Naive thymus-derived CD8-positive, alpha-beta T cell (primary cell): ENCODE results near the gene SMIM22. TPM values are rescaled to one million over a fixed set of nuclear protein-coding genes. Genes with fewer than 3 reads are reported as not detected.

Experiments
- ATAC-seq, 2 donors: fragments of 150-1000 bp; cut with Tn5 transposase in 1 of 2; sonication (Bioruptor Pico), chemical (Tn5 transposase) in 1 of 2; 1 replicate in 1 of 2; 2 replicates in 1 of 2; pipeline ENCODE4 v1.10.0; 2021; ENCODE audit warnings: mild to moderate bottlenecking in 2 of 2, moderate library complexity in 2 of 2
- POLR2A ChIA-PET: fragments of 350-600 bp; sonication (Branson Sonifier 250); formaldehyde crosslinking; loops from one replicate; lab custom pipeline; 2021; ENCODE audit warnings: antibody characterized with exemption; lab: Charles Lee
- DNase-seq, 10 donors: peaks; one replicate each; pipeline versions ENCODE4 v3.0.0 to v3.0.0-alpha.2; 2020 to 2022
- H3K27ac Mint-ChIP-seq, 10 donors: one replicate each; pipeline ENCODE4 v1.8.0; 2020 to 2022; ENCODE audit warnings: mild to moderate bottlenecking in 10 of 10, mixed read lengths in 10 of 10, moderate library complexity in 4 of 10, inconsistent platforms in 1 of 10
- H3K27me3 Mint-ChIP-seq, 5 donors: one replicate each; pipeline ENCODE4 v1.8.0; 2021 to 2022; ENCODE audit warnings: mixed read lengths in 5 of 5
- H3K36me3 Mint-ChIP-seq, 3 donors: one replicate each; pipeline ENCODE4 v1.8.0; 2020 to 2022; ENCODE audit warnings: mixed read lengths in 3 of 3, mild to moderate bottlenecking in 2 of 3, inconsistent platforms in 1 of 3
- H3K4me1 Mint-ChIP-seq, 4 donors: one replicate each; pipeline ENCODE4 v1.8.0; 2021 to 2022; ENCODE audit warnings: mixed read lengths in 4 of 4
- H3K4me3 Mint-ChIP-seq, 10 donors: one replicate each; pipeline ENCODE4 v1.8.0; 2020 to 2022; ENCODE audit warnings: mild to moderate bottlenecking in 10 of 10, mixed read lengths in 10 of 10, moderate library complexity in 6 of 10, inconsistent platforms in 1 of 10
- H3K9me3 Mint-ChIP-seq, 9 donors: one replicate each; pipeline ENCODE4 v1.8.0; 2020 to 2022; ENCODE audit warnings: mixed read lengths in 9 of 9, mild to moderate bottlenecking in 3 of 9, inconsistent platforms in 1 of 9, moderate library complexity in 1 of 9
- polyA plus RNA-seq, 3 donors: library from polyadenylated mRNA; unstranded; fragments of 300-500 nt; fragmentation: Illumina TruSeq; gene quantifications; one replicate each; pipeline ENCODE4 v1.2.3, GENCODE V29; 2021
- total RNA-seq, 8 experiments: library from RNA in 2 of 8; stranded (reverse) in 2 of 8; gene quantifications; one replicate each; pipeline ENCODE4 v1.2.3 and lab custom pipeline; 2021 to 2026

The SMIM22 gene
- total and polyA plus RNA-seq, 5 experiments from 2014 or later = not detected

DNA sequence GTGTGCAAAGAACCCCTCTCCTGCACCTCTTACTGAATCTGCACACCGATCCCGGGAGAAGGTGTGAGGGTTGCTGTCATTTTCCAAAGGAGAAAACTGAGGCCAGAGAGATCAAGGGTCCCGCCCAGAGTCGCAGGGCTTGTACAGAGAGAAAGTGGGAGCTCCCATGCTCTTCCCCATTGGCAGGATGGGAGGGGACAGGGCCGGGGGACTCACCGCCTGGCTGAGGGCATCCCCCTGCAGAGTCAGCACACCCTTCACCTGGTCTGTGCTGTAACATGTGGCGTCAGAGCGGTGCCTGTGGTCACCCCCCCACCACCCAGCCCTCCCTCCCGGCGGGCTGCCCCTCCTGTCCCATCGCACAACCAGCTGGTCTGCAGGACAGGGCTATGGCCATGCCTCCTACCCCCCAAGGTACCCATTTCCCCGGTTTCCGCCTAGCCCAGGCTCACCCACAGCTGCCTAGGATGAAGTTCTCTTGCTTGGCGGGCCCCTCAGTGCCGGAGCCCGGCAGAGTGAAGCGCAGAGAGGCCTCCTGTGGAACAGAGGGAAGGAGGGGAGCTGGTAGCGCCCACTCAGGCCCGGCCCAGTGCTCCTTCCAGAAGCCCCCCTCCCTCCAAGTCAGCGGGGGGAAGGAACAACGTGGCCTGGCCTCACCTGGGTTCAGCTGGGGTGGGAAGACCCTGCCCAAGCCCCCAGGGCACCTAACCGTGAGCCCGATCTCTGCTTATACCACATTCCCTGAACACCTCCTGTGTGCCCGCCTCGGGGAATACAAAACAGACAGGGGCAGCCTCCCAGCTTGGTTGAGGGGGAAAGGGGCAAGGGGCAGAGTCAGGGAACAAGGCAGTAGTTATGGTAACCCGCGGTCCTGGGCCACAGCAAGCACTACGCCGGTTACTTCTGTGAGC is 6.1 kb downstream of the SMIM22 start:
- POLR2A ChIA-PET = interaction anchor here (0.6 to 2.9 kb wide), 10 partner anchors 11 to 544 kb away, joined by 3 to 25 read pairs (median 4); partner anchors contain the start of genes ANKS3, DNAAF8, GLYR1 and UBN1
- DNase-seq (no peak), ATAC-seq (no peak)
- peaks cover 7 to 22% (median 13%) of the 10 kb centered on the region in 4 donors for H3K4me1 Mint-ChIP-seq
- peak overlapping the region; percentile 79 to 91 (median 86) for H3K4me3 Mint-ChIP-seq
- no peaks in the 10 kb centered on the region for H3K9me3 Mint-ChIP-seq
- H3K27me3 Mint-ChIP-seq = no peaks in the 10 kb centered on the region
- H3K36me3 Mint-ChIP-seq = peaks cover 0 to 21% (median 5%) of the 10 kb centered on the region in 3 donors
- peak overlapping the region; percentile 56 to 95 (median 92) for H3K27ac Mint-ChIP-seq

DNA sequence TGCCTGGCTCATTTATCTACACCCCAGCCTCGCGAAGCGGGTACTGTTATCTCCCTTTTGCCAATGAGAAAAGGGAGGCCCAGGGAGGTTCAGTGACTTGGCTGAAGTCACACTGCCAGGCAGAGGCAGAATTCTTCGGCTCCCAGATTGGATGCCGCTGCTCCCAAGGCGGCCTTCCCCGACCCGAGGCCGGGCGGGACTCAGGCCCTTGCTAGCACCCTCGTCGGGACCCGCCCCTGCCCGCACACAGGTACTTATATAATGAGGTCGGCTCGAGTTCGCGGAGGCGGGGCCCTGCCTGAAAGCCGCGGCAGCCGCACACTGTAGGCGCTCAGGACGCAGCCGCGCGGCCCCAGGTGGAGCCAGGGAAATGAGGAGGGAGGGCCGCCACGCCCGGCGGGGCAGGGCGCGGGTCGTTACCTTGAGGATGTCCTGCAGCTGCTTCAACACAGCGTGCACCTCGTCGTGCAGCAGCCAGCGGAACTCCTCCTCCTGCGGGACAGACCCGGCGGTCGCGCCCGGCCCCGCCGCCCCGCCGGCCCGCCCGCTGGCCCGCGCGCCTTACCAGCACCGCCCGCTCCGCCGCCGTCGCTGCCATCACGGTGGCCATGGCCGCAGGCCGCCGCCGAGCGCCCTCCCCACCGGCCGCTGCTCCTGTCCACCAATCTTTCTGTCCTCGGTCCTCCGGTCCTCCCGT is 6.9 kb downstream of the SMIM22 start, which contains the start of gene ROGDI:
Gene ROGDI, minus strand, starts transcription at position 672 of the 697 bp plus-strand sequence. Its CDS starts 62 bp downstream, at position 610.
- Mint-ChIP-seq H3K4me1 (peaks cover 7 to 22% (median 13%) of the 10 kb centered on the region in 4 donors), H3K27ac (peak within 1 kb of the TSS; percentile 58 to 95 (median 92)), H3K9me3 (no peaks in the 10 kb centered on the region), H3K27me3 (no peaks in the 10 kb centered on the region), H3K36me3 (peaks cover 0 to 25% (median 5%) of the 10 kb centered on the region in 3 donors), H3K4me3 (peak within 1 kb of the TSS; percentile 80 to 91 (median 86))
- ATAC-seq (peak; percentile 73 to 75), DNase-seq (peak in 9 of 10 donors; percentile 67 to 93 (median 85))
- POLR2A ChIA-PET = interaction anchor here (0.6 to 2.9 kb wide), 15 partner anchors 10 to 545 kb away, joined by 3 to 25 read pairs (median 4); partner anchors contain the start of genes ANKS3, DNAAF8, GLYR1 and NUDT16L1

DNA sequence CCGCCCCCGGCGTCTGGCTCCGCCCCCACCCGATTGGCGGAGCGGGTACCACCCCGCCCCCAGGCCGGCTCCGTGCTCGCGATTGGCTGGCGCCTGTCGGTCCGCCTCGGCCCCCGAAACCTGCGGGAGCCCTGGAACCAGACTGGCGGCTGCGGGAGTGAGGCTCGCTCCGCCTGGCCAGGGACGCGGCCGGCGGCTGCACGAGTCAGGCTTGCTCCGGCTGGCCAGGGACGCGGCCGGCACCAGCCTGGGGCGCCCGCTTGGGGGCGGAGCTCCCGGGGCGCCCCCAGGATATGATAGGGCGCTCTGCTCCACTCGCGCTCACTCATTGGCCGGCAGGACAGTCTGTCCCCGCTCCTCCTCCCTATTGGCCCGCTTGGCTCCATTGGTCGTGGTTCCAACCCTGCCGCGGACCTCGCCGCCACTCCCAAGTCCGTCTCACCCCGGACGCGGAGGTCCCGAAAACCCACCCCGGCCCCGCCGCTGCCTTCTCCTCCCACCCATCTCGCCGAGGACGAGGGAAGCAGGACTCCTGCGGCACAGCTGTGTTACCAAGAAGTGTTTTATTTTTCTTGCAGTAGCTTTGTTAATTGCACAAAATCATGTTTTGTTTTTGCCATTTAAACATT is 7.6 kb downstream of the SMIM22 start:
- Mint-ChIP-seq H3K4me1 (peaks cover 7 to 22% (median 13%) of the 10 kb centered on the region in 4 donors), H3K36me3 (peaks cover 0 to 31% (median 4%) of the 10 kb centered on the region in 3 donors), H3K27ac (peak overlapping the region in 8 of 10 donors; percentile 58 to 95 (median 86)), H3K27me3 (no peaks in the 10 kb centered on the region), H3K4me3 (peak overlapping the region; percentile 80 to 91 (median 86)), H3K9me3 (no peaks in the 10 kb centered on the region)
- ATAC-seq (peak; percentile 83 to 87), DNase-seq (peak; percentile 76 to 99 (median 89))
- POLR2A ChIA-PET = interaction anchor here (0.7 to 2.9 kb wide), 16 partner anchors 8 to 531 kb away, joined by 3 to 25 read pairs (median 4); partner anchors contain the start of genes ANKS3, DNAAF8, GLYR1 and NUDT16L1

DNA sequence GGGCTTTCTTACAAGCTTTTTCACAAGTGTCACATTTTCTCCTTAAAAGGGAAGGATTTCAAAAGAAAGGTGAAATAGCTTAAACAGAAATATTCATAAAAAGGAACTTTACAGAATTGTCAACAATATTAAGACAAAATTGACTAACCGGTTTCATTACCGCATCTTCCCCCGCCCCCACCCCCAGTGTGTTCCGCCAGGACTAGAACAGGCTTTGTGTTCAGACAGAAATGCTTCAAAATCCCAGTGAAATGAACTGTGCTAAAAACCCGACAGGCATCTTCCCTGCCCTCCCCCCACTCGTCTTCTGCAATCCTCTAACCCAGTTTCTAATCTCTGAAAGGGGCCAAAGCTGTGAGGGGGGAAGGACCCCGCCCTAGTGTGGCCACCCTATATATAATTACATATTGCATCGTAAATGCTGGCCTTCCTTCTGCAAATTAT is 8.3 kb downstream of the SMIM22 start:
- H3K36me3 Mint-ChIP-seq = peaks cover 0 to 37% (median 4%) of the 10 kb centered on the region in 3 donors
- H3K9me3 Mint-ChIP-seq = no peaks in the 10 kb centered on the region
- peaks cover 7 to 22% (median 13%) of the 10 kb centered on the region in 4 donors for H3K4me1 Mint-ChIP-seq
- H3K27me3 Mint-ChIP-seq = no peaks in the 10 kb centered on the region
- DNase-seq (no peak), ATAC-seq (no peak)
- peak overlapping the region in 6 of 10 donors; percentile 19 to 90 (median 86) for H3K27ac Mint-ChIP-seq
- peak overlapping the region; percentile 80 to 91 (median 86) for H3K4me3 Mint-ChIP-seq
- POLR2A ChIA-PET = interaction anchor here (0.7 to 2.9 kb wide), 9 partner anchors 9 to 384 kb away, joined by 3 to 25 read pairs (median 7); partner anchors contain the start of genes ANKS3, DNAAF8, GLYR1 and NUDT16L1

DNA sequence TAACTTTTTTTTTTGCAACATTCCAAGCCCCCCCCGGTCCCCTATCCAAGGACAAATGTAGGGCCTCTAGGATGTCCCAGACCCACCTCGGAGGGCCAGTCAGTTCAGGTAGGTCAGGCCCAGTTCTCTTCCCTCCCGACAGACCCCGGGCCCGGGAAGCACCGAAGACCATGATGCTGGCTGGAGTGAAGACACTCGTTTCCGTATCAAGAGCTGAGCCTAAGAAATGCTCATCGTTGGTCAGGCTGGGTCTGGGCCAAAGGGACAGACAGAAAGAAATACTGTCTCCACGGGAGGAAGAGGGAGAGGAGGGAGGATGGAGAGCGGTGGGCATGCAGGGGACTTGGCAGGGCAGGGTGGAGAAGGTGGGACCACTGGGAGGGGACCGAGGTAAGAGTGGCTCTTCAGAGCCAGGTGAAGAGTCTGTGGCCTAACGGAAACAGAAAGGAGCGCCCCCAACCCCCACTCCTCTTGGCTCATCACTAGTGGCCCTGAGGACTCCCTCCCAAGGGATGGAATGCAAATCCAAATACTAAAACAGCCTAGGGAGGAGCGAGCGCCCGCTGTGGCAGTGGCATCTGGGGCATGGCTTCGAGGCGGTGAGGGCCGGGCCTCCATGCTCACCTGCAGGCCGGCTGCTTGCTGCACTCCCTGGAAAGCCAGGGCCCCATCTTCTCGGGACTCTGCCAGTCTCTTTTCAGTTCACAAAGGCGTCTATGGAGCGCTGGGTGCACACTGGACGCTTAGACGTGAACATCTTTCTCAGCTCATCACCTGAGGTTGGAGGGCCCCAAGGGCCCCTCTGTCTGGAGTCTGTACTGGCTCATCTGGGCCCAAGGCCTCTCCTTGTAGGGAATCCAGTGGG is 9.0 kb downstream of the SMIM22 start:
- Mint-ChIP-seq H3K9me3 (no peaks in the 10 kb centered on the region), H3K36me3 (peaks cover 0 to 39% (median 0%) of the 10 kb centered on the region in 3 donors), H3K4me3 (peak overlapping the region in 8 of 10 donors; percentile 14 to 87 (median 74)), H3K27me3 (no peaks in the 10 kb centered on the region), H3K27ac (peak overlapping the region in 4 of 10 donors; percentile 29 to 67 (median 56)), H3K4me1 (peaks cover 7 to 22% (median 13%) of the 10 kb centered on the region in 4 donors)
- POLR2A ChIA-PET = interaction anchor here (1.6 to 2.9 kb wide), 3 partner anchors 38 to 111 kb away, joined by 9 to 25 read pairs (median 9); partner anchors contain the start of genes ANKS3, DNAAF8, NUDT16L1 and ZNF500
- DNase-seq = no peak
- no peak for ATAC-seq

DNA sequence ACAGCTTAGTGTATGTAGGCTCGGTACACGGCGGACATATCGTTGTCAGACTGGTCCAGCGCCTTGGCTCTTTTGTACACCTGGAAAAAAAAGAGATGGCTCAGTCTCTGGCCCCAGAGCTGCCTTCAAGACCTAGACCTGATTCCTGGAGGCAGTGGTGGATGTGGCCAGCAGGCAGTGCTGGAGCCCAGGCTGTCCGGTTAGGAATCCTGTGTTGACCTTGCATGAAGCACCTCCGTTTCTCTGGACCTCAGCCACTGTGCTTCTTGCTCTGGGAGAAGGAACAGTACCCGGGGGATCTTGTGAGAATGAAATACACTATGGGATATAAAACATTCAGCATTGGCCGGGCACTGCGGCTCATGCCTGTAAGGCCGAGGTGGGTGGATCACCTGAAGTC is 10.1 kb downstream of the SMIM22 start:
- ATAC-seq = no peak
- H3K36me3 Mint-ChIP-seq = peaks cover 0 to 48% (median 4%) of the 10 kb centered on the region in 3 donors
- peaks cover 6 to 22% (median 12%) of the 10 kb centered on the region in 4 donors for H3K4me1 Mint-ChIP-seq
- no peak for DNase-seq
- no peaks in the 10 kb centered on the region for H3K27me3 Mint-ChIP-seq
- POLR2A ChIA-PET = no interaction called here
- peak overlapping the region in 1 of 10 donors; percentile 43 for H3K27ac Mint-ChIP-seq
- no peaks in the 10 kb centered on the region for H3K9me3 Mint-ChIP-seq
- peak overlapping the region in 2 of 10 donors; percentile 3 to 26 for H3K4me3 Mint-ChIP-seq

DNA sequence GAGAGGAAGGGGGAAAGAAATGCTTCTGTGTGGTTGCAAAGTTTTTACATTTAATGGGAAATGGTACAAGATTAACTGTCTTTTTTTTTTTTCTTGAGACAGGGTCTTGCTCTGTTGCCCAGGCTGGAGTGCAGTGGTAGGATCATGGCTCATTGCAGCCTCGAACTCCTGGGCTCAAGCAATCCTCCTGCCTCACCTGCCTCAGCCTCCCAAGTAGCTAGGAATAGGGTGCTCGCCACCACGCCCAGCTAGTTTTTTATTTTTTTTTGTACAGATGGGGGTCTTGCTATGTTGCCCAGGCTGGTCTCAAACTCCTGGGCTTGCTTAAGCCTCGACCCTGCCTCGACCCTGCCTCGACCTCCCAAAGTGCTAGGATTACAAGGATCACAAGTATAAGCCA is 11.1 kb downstream of the SMIM22 start:
- Mint-ChIP-seq H3K9me3 (no peaks in the 10 kb centered on the region), H3K27me3 (no peaks in the 10 kb centered on the region), H3K36me3 (peaks cover 0 to 58% (median 6%) of the 10 kb centered on the region in 3 donors), H3K4me1 (peaks cover 0 to 15% (median 7%) of the 10 kb centered on the region in 4 donors), H3K27ac (peak overlapping the region in 1 of 10 donors; percentile 15), H3K4me3 (no peak overlapping the region)
- DNase-seq (no peak), ATAC-seq (no peak)
- POLR2A ChIA-PET = no interaction called here

DNA sequence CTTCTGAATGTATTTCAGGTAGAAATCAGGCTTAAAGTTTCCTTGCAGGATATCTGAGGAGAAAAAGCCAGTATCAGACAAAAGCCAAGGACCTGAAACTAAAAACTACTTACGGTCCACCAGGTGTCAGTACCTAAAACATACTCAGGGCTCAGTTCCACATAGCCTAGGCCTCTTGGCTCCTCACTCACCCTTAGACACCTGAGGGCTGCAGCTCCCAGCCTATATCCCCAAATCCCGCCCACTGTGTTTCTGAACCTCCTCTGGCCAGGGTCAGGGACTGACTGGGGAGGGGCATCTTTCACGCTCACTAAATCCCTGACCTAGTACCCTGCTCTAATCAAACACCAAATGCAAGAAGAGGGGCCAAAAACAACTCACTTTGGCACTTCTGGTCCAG is 16.1 kb downstream of the SMIM22 start:
- DNase-seq (peak in 1 of 10 donors; percentile 4), ATAC-seq (no peak)
- no peaks in the 10 kb centered on the region for H3K27me3 Mint-ChIP-seq
- peaks cover 0 to 84% (median 22%) of the 10 kb centered on the region in 3 donors for H3K36me3 Mint-ChIP-seq
- peak overlapping the region in 1 of 10 donors; percentile 40 for H3K27ac Mint-ChIP-seq
- POLR2A ChIA-PET = interaction anchor here (0.7 to 1.3 kb wide), 2 partner anchors 9 to 325 kb away, joined by 3 read pairs; partner anchors contain the start of gene ROGDI
- no peaks in the 10 kb centered on the region for H3K4me1 Mint-ChIP-seq
- no peak overlapping the region for H3K4me3 Mint-ChIP-seq
- H3K9me3 Mint-ChIP-seq = no peaks in the 10 kb centered on the region

DNA sequence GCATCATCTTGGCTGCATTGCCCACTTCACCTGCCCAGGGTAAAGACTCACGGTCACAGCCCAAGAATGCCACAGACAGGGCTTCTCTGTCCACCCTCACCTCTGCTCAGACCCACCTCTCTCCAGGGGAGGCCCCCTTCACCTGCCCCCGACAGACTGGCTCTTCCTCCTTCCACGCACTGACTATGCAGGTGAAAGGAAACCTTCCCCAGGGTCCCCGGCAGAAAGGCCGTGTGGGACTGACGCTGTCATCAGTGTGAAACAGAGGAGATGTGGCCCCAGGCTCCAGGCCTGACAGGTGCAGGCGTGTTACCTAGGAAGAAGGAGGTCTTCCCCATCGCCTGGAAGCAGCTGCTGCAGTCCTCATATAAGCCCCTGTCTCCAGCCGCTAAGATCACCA is 16.6 kb downstream of the SMIM22 start:
- no peak for ATAC-seq
- Mint-ChIP-seq H3K27me3 (no peaks in the 10 kb centered on the region), H3K4me3 (no peak overlapping the region), H3K9me3 (no peaks in the 10 kb centered on the region), H3K36me3 (peaks cover 0 to 86% (median 23%) of the 10 kb centered on the region in 3 donors), H3K27ac (peak overlapping the region in 2 of 10 donors; percentile 20 to 37), H3K4me1 (no peaks in the 10 kb centered on the region)
- DNase-seq = peak in 1 of 10 donors; percentile 58
- POLR2A ChIA-PET = interaction anchor here (0.7 to 1.3 kb wide), 2 partner anchors 10 to 32 kb away, joined by 3 read pairs; partner anchors contain the start of gene ROGDI

DNA sequence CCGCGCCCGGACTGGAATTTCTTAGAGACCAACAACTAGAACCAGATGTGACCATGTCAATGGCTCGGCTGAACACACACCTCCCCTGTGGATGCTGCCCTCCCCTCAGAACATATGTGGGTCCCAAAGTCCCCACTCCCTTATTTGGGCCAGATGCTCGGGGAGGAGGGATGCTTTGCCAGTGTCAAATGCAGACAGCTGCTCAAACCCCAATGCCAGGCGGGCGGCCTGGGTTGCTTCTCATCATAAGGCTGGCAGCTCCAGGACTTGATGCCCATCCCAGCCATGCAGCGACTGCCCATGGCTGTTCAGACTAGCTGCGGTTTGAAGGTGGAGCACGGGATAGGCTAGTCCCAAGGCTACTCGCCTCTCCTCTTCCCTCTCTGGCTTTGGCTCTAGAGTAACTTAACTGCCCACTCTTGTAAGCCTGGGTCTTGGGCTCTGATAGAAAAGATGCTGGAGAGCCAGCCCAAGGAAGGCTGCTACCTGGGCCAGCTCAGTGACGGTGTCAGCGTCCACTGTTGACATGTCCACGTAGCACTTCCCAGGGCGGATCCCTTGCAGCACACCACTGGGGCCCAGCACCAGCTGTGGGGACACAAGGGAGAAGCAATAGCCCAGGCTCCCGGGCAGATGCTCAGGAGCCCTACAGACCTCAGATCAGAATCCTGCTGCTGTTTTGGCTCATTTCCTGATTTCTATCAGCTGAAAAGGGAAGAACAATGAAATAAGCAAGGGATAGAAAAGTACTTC is 18.3 kb downstream of the SMIM22 start:
- H3K36me3 Mint-ChIP-seq = peaks cover 0 to 82% (median 26%) of the 10 kb centered on the region in 3 donors
- H3K4me1 Mint-ChIP-seq = no peaks in the 10 kb centered on the region
- peak overlapping the region in 1 of 10 donors; percentile 19 for H3K27ac Mint-ChIP-seq
- ATAC-seq (no peak), DNase-seq (peak in 1 of 10 donors; percentile 50)
- H3K27me3 Mint-ChIP-seq = no peaks in the 10 kb centered on the region
- no peak overlapping the region for H3K4me3 Mint-ChIP-seq
- POLR2A ChIA-PET = interaction anchor here (0.7 kb wide), 1 partner anchor 607 kb away, joined by 4 read pairs; no protein-coding TSS in a partner anchor
- no peaks in the 10 kb centered on the region for H3K9me3 Mint-ChIP-seq
